Cardiac septum (tissue), 1 donor: ENCODE measurements around the gene MANBA. TPM values are rescaled to one million over a fixed set of nuclear protein-coding genes. Genes with fewer than 3 reads are reported as not detected.

ENCODE experiments used
- total RNA-seq: library from RNA; stranded (reverse); fragmentation: NEBNext Ultra II Directional; extraction: Animal tissue kit (Norgen Biotek cat#: 25700); gene quantifications from one replicate; pipeline ENCODE4 v1.2.1, GENCODE V29; 2021
- donor health status: DM: no; HTN: no; CAD: no.

The MANBA gene
- total RNA-seq, 1 donor from 2014 or later = 29.8 TPM

Other genes with a start within 250 kb of the MANBA start
- 239 TPM for gene UBE2D3, start 66.6 kb upstream of the MANBA start, total RNA-seq
- gene CISD2, start 108.0 kb upstream of the MANBA start, total RNA-seq = 15.8 TPM